HG02970 (cell line): ENCODE measurements around the gene NMT1.

Experiments
- ATAC-seq: cut with Tn5 transposase; IDR thresholded peaks from one replicate; pipeline ENCODE4 v1.9.1; 2021; ENCODE audit warnings: mild to moderate bottlenecking, moderate library complexity, moderate number of reproducible peaks; ENCODE audit not compliant: unreplicated experiment, low FRiP score

The NMT1 gene

DNA sequence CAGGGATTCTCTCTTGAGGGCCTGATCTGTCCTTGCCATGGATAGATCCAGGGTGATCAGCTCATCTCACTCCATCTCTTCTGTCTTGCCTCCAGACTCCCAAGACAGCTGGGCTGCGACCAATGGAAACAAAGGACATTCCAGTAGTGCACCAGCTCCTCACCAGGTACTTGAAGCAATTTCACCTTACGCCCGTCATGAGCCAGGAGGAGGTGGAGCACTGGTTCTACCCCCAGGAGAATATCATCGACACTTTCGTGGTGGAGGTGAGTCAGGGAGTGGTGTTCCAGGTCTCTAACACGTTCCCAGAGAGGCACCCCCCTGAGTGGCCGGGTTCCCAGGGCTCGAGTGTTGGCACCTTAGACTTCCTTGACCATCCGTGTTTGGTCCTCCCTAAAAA, 41.7 kb downstream of the NMT1 start:
- ATAC-seq = no peak

DNA sequence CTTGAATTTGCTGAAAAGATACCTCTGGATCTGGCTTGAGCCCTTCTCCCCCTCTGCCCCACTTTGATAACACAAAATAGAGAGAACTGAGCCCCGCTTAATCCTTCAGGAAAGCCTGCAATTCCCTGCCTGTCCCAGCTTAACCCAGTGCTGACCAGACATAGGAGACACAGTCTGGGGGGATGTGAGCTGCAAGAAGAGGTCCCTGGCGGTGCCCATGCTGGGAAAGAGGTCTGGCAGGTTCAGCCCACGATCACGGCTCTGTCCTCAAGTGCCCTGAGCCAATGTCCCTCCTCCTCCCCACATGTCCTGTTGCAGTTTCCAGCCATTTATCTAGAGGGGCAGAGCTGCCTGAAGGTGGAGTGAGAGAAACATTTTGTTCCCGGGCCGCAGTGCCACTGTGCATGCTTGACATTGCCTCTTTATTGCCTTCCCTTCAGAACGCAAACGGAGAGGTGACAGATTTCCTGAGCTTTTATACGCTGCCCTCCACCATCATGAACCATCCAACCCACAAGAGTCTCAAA, 42.2 kb downstream of the NMT1 start:
- no peak for ATAC-seq

DNA sequence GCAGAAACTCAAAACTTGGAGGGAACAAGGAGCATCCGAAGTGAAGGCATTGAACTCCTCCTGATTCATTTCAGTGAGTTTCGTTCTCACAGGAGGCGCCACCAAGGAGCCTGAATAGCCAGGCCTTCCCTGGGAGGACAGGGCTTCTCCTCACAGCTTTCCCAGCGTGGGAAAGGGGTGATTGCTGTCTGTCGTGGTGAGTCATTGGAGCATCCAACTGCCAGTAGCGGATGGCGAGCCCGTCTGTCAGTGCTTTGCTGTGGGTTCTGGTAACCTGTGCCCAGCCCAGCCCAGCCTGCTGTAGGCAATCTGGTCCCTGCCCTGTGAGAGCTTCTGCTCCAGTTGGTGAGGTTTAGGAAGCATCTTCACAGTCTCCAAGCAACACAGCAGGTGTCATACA, 42.9 kb downstream of the NMT1 start:
- no peak for ATAC-seq

DNA sequence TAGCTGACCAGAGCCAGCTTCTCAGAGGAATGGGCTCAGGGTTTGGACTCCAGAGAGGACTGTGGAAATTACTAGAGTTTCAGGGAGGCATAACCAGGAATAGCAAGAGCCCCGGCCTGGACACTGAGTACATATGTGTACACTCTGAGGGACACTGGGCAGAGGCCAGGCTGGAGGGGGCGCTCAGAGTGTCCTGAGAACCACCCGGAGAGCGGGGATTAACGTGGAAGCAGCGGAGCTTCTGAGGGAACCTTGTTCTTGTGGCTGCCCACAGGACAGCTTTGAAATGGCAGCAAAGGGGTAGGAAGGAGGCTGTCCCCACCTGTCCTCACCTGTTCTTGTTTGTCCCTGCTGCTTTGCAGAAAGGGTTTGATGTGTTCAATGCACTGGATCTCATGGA, 43.4 kb downstream of the NMT1 start:
- ATAC-seq = no peak

DNA sequence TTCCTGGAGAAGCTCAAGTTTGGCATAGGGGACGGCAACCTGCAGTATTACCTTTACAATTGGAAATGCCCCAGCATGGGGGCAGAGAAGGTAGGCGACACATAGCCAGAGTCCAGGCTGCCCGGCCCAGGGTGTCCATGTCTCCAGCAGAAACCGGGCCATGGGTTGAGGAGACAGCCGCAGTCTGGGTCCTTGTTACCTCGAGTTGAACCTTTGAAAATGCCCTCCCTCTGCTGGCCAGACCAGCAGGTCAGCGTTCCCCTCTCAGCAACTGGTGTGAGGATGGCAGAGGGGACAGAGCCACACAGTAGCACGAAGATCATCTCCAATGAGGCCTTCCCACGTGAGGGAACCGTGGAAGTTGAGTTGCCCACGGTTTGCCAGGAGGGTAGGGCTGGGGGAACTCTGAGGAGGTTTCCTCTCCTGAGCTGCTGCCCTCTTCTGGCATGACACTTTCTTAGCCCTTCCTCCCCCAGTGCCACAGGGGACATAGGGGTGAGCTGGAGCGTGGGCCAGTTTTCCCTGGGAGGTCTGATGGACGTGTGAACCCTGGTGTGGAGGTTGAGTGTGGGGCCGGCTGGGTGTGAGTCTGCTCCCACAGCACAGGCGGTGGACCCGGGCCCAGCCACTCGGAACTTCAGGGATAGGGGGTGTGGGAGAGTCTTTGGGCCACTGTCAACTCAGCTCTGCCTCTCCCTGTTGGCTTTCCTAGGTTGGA, 43.9 kb downstream of the NMT1 start:
- ATAC-seq = no peak

DNA sequence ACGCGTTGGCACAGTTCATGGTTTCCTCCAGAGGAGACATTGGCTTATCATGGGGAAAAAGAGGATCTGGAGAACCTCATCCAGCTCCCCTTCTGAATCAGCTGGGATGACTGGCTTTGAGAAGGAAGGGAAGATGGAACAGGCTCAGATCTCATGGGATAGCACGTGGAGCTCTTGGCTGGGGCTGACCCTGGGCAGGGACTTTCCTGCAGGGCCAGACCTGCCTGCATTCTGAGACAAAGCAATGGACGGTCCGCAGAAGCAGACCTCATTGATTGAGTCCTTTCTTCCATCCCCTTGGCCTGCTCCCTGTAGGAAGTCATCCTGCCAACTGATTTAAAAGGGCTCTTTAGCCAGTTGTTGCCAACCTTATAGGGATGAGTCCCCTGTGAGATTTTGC, 45.0 kb downstream of the NMT1 start:
- ATAC-seq = no peak

DNA sequence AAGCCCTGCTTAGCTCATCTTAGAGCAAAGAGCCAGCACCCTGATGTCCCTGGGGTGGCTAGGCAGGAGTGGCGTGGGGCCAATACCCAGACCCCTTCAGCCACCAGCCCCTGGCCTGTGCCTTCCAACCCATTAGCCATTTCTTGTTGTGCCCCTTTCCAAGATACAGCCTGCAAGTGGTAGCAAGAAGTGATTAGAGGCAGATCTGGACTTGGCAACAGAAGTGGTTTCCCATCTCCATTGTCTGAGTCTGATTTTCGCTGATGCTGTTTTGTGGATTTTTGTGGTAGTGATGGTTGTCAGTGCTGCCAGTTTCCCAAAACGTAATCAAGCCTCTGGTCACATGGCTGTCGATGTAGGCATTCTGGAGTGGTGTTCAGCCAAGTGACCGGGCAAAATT, 45.5 kb downstream of the NMT1 start:
- no peak for ATAC-seq

DNA sequence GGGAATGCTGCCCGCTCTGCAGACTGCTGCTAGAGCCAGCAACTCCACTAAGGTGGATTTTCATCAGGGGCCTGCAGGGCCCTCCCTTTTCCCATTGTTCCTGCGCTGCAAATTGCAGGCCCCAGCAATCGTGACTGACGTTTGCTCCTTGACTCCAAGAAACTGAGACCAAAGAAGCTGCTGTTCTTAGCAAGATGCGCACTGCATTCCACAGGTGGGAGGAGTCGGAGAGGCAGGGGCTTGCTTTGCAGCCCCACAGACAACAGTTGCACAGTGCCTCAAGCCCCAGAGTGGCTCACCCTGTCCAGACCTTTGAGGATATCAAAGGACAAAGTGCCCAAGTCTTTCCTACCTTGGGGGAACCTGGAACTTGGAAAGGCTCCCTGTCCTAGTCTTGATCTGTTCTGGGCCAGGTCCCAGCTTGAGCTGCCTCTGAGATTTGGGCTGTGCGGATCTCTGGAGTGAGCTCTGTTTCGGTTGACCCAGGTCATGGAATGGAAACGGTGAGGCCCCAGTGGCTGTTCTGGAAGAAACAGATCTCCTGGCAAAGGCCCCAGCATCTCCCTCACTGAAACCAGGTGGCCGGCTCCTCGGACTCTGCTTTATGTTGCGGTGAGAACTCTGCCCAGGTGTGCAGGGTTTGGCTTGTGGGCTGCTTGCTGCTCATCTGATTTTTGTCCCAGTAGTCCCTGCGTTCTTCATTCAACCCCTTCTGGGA, 46.3 kb downstream of the NMT1 start:
- ATAC-seq = no peak

DNA sequence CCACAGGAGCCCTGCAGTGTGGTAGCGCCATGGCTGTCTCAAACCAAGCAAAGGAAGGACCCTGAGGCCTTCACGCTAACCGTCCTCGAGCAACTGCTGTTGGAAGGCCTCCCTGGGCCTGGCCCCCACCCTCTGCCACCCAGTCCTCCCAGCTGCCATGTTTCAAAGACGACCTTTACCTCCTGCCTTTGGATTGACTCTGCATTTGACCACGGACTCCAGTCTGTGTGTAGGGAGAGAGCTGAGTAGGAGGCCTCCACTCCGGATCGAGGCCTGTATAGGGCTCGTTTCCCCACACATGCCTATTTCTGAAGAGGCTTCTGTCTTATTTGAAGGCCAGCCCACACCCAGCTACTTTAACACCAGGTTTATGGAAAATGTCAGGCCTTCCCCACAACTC, 46.9 kb downstream of the NMT1 start:
- no peak for ATAC-seq

DNA sequence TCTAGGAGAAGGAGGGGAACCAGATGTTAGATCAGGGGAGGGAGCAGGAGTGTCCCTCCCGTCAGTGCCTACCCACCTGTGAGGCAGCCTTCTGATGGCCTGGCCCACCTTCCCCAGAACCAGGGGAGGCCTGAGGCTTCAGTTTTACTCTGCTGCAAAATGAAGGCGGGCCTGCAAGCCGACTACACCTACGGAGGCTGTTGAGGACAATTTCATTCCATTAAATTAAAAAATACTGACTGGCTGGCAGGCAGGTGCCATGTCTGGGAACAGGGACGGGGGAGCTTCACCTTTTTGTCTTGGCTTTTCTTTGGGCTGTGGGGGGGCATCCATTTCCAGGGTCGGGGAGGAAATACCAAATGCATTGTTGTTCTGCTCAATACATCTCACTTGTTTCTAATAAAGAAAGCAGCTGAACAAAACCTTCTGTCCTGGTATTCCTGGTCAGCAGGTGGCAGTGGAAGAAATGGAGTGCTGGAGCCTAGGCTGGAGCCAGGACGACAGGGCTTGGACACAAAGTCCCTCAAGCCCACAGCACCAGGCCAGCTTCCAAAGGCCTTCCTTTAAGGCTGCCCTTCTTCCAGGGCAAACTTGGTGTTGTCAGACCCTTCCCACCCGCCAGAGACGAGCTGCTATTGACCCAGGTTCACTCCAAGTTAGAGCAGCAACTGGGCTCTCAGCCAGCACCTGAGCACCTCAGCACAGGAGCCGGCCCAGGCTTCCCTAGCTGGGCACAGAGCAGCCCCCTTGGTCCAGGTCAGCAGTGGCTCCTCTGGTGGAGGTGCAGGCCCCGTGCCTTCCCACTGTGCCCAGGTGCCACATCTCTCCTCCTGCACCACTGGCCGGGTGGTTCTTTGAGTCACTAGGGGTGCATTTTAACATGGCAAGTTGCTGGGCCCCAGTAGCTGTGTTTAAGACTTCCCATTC, 47.7 kb downstream of the NMT1 start:
- ATAC-seq = no peak

DNA sequence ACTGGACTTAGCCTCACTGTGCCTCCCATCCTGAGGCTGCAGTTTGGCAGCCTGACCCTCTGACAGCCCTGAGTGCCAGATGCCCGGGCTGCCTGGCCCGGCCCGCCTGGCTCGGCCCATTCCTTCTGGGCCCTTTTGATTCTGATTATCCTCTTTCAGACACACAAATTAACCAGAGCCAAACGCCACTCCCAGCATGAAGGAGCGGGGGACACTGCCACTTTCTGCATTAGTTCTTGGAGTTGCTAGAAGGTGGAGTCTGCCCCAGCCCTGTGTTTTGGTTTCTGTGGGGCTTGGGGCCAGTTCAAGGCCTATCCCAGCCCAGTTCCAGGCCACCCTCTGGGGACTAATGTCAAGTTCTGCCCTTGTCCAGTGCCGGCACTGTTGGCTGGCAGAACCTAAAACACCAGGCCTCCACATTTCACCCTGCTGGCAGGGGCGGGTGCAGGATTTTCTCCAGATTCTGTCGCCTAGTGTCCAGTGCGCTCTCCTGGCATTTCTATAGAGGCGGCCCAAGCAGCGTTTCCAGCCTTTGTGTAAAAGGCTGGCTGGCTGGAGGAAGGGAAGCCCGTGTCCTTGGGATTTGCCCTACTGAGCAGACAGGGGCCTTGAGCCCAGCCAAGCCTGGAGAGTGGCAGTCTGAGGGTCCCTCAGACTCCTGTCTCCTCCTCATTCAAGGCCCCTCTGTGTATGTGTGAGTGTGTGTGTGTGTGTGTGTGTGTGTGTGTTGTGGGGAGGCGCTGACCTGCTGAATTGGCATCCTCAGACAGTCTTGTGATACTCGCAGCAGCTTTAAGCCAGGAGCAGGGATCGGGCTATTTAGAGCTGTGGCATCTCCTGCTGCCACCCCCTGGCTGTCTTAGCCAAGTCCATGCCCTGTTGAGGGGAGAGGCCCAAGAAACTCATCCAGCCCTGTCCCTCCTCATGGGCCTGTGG, 49.8 kb downstream of the NMT1 start:
- no peak for ATAC-seq

DNA sequence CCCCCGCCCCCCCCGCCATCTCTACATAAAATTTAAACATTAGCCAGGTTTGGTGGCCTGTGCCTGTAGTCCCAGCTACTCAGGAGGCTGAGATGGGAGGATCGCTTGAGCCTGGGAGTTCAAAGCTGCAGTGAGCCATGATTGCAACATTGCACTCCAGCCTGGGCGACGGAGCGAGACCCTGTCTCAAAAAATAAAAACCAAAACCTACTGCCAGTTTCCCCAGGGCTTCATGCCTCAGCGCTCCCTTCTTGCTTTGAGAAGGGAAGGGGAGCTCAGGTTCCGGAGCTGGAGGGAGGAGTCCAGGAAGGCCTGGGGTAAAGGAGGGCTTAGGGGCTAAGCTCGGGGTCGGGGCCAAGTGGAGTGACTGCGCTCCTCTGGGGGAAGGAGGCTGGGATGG, 50.7 kb downstream of the NMT1 start:
- ATAC-seq = no peak

DNA sequence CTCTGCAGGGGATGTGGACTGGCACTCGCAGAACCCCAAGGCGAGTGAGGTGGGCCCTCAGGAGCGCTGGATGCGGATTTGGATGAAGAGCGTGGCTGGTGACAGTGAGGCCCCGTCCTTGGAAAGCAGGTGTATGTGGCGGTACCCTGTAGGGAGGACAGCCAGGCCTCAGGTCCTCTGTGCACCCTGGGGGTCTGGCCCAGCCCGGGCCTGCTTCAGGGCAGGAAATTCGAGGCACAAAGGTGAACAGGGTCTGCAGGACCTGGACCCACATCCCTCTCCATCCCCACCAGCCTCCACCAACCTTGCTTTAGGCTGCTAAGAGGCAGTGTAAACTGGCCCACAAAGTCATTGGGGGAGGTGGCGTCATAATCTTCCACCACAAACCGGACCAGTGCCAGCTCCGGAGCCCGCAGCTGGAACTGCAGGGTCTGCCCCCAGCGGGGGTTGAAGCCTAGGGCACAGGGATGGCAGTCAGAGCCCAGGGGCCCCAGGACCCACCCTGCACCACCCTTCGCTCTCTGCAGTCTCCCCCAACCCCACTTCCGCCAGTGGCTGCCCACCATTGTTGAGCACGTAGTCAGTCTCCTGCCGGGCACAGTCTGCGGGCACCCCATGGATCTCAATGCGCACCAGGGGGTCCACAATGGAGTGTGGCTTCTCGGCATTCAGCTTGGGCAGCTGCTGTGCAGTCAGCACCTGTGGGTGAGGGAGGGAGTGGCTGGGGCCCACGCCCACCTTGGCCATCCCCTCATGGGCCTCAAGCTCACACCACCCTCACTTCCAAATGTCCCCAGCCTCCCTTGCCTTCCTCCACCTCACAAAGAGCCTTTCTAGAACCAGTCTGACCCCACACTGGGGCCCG, 51.7 kb downstream of the NMT1 start:
- no peak for ATAC-seq

DNA sequence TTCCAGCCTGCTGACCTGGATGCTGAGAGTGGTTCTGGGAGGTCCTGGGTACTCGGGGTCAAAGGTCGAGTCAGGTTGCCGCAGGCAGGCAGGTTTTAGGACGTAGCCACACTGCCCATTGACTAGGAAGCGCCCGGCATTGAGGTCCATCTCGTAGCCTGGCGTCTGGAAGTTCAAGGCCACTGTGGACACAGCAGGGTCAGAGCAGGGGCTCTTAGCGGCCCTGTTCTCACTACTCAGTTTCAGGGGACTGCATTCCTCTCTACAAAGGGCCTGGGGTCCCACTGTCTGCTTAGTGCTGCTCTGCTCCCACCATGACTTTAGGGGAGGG, 52.3 kb downstream of the NMT1 start:
- no peak for ATAC-seq

DNA sequence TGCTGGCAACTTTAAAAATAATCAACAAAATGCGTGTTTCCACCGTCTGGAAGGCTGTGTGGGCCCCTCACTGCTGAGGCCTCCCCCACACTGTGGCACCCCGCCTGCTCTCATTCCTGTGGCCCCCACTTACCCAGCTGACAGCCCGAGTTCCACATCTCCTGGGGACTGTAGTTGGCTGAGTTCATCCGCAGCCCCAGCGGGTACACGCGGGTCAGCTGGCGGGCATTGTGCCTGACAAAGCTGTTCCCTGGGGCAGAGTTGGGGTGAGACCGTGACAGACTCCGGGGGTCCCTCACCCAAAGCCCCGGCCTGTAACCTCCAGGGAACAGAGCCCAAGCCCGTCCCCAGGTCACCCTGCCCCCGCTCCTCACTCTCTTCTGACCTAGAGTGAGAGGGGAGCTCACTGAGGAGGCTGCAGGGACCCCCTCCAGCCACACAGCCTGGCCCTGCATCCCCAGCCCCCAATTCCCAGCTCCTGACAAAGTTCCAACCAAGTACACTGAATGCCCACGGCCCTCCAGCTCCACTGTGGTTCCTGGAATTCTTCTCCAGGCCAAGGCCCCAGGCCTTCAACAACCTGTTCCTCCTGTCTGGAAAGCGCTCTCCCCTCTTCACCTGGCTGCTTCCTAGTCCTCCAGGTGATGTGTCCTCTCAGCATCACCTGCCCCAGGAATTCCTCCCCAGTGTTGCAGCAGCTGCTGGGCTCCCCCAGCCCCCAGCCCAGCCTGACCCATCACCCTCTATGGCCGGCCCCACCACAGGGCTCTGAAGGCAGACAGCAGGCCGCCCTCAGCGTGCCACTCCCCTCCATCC, 53.2 kb downstream of the NMT1 start:
- ATAC-seq = no peak

DNA sequence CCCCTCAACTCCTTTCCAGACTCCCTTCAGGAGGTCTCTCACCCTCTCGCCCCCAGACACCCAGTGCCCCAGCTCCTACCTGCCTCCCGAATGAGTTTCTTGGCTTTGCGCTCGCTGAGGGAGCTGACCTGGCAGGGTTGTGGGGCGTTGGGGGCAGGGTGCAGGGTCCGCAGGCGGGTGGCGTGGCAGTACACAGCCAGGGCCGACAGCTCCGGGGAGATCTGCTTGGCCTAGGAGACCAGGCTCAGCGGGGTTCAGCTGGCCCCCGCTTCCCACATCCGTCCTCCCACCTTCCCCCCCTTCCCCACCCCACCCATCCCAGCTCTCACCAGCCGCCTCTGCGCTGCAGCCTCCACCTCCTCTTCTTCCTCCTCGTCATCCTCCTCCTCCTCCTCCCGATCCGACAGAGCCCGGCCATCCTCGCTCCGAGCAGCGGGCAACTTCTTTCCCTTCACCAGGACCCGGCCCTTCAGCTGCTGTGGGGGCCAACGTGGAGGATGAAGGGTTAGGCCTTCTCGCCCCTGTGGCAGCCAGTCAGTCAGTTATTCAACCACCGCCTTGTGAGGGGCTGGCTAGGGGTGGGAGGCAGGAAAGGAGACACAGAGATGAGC, 54.0 kb downstream of the NMT1 start:
- no peak for ATAC-seq

DNA sequence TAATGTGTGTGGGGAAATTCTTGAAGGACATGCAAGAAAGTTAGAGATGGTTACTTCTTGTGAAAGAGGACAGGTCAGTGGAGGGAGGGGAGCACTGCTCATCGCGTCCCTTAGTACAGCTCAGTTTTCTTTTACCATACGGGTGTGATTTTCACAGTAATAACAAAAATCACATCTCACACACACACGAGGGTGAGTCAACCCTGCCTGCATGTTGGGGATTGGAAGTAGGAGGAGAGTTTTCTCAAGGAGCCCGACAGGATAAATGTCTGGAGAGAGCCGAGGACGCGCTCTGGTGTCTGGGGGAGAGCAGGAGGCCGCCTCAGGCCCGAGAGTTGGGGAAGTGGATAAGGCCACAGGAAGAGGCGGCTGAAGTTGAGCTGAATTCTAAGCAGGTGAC, 54.8 kb downstream of the NMT1 start:
- ATAC-seq = no peak

DNA sequence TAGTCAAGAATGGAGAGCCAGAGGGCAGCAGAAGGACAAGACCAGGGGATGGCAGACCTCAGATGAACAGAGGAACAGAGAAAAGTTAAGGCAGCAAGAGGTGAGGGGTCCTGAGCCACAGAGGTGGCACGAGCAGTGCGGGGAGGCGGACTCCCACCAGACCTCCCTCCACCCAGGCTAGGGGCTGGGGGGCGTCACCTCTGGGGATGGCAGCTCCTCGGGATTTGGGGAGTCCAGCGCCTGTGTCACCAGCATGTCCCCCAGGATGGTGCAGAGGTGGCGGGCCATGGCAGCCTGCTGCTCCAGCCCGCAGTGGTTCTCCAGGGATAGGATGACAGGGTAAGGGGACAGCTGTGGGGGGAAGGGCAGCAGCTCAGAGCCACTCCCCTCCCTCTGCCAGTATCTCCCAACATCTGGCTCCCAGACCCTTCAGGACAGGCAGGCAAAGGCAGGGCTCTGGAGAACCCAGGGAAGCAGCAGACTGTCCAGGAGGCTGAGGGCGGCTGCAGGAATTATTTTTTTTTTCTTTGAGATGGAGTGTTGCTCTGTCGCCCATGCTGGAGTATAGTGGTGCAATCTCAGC, 55.4 kb downstream of the NMT1 start:
- no peak for ATAC-seq
